Amygdala (tissue), 56 donors: ENCODE results near the gene CMPK2.

Experiments used
- DNase-seq, 56 donors: peaks; one replicate each; lab custom pipeline; 2025; lab: John Stamatoyannopoulos, UW

CMPK2 gene

DNA sequence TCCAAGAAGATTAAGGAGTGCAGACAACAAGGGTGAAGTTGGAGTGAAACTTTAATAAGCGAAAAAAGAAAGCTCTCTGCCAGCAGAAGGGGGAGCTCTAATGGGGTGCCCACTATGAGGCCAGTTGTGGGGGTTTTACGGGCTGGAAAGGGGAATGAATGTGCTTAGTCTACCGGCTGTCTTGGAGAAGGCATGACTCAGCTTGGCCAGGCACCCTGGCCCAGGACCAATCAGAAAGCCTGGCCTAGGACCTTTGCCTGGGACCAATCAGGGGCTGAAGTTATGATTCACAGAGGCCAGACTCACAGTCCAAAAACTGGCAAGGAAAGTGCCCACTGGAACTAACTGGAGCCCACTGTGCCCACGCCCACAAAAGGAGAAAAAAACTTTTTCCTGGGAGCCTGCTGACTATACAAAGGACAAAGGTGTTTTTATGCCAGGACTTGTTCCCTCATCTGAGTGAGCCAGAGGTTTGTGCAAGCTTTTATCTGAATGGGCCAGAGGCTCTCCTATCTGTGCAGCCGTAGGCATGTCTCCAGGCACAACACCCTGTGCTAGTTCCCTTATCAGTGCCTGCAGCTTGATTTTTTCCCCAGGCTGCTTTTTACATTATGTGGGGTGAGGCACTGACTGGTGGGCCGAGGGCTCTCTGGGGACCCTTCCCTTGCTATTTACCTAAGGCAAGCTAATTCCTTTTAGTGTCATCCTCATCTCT is 18.6 kb downstream of the CMPK2 start:
- no peak for DNase-seq

- no peak for DNase-seq
Observed at GRCh38 chr2:6846540-6846939, 19.2 kb downstream of the CMPK2 start.

GRCh38 chr2:6845903-6846302 is 19.8 kb downstream of the CMPK2 start:
- no peak for DNase-seq

GRCh38 chr2:6845312-6845711 is 20.4 kb downstream of the CMPK2 start:
- DNase-seq: no peak

DNA sequence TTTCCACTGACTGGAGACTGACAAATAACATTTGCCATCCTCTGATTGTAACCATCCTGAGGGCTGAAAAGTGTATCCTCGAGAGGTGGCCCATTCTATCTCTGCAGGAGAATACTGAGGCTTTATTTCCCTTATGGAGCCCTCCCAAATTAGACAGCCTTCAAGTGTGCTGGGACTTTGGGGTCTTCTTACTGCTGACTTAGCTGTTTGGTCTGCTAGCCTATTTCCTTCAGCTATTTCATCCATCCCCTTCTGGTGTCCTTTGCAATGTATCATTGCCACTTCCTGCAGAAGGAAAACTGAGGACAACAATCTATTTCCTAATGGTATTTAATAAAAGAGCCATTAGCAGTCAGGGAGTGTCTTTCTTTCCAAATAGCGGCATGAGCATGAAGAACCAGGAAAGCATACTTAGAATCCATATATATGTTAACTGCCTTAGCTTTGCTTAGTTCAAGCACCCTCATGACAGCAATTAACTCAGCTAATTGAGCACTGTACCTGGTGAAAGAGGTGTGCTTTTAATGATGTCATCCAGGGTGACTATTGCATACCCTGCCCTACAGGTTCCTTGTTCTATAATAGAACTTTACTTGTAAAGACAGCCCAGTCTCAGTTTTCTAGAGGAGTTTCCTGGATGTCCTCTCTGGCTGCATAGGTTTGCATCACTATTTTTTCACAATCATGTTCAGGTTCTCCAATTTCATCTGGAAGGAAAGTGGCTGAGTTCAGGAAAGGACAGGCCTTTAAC is 24.0 kb downstream of the CMPK2 start:
- no peak for DNase-seq

- no peak for DNase-seq
Observed at GRCh38 chr2:6838673-6839319, 26.9 kb downstream of the CMPK2 start.

GRCh38 chr2:6835467-6835866 is 30.2 kb downstream of the CMPK2 start:
- no peak for DNase-seq

- DNase-seq: no peak
Observed at GRCh38 chr2:6834163-6834562, 31.5 kb downstream of the CMPK2 start.

- DNase-seq: no peak
Observed at GRCh38 chr2:6833300-6833604, 32.5 kb downstream of the CMPK2 start.

- DNase-seq: no peak
Observed at GRCh38 chr2:6832596-6833299, 33.0 kb downstream of the CMPK2 start.

DNA sequence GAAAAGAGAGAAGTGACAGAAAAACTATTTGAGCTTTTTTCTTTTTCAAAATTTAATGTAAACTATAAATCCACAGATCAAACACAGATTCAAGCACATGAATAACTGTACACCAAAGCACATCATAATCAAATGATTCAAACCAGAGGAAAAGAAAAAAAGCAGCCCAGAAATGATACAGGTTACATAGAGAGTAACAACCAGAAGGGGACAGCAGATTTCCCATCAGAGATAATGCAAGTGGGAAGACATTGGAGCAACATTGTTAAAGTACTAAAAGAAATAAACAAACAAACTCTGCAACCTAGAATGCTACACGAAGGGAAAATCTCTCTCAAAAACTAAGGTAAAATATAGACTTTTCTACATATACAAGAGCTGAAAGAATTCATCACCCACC is 34.5 kb downstream of the CMPK2 start:
- no peak for DNase-seq

DNA sequence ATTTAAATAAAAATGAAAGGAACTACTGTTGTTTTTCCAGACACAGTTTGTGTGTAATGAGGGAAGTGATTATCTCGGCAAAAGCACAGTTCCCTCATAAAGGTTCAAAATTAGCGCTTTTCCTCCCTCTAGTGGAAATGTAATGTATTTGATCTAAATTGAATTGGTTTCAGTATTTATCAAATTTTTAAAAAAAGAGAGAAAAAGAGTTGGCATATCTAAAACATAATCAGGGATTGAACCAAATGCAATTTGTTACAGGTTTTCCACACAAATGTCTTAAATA is 37.5 kb downstream of the CMPK2 start:
- no peak for DNase-seq

DNA sequence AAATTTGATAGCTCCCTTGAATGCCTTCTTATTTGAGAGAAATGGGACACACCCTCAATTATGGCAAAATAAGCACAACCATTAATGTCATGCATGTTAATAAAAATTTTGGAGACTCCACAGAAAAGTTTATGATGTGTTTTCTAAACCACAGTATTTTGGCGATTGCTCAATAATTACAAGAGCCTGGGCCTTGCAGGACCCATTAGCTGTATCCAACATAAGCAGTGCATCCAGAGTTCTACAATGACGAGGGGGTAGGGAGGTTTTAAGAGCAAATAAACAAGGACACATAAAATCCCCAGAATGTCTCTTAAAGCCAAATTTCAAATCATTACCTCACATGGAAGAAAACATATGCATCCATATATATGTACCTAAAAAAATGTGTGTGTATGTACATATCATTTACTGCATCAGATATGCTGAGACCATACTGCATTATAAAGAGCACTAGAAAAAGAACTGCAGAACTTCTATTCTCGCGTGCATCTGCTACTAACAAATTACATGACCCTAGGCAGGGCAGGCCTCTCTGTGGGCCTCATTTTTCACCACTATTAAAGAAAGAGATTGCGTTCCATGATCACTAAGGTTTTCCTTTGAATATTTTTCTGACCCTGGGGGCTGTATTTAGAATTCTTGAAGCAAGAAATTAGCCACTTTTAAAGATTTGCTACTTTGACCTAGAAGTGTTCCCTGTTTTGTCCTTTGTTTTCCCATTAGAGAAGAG is 38.0 kb downstream of the CMPK2 start:
- no peak for DNase-seq

DNA sequence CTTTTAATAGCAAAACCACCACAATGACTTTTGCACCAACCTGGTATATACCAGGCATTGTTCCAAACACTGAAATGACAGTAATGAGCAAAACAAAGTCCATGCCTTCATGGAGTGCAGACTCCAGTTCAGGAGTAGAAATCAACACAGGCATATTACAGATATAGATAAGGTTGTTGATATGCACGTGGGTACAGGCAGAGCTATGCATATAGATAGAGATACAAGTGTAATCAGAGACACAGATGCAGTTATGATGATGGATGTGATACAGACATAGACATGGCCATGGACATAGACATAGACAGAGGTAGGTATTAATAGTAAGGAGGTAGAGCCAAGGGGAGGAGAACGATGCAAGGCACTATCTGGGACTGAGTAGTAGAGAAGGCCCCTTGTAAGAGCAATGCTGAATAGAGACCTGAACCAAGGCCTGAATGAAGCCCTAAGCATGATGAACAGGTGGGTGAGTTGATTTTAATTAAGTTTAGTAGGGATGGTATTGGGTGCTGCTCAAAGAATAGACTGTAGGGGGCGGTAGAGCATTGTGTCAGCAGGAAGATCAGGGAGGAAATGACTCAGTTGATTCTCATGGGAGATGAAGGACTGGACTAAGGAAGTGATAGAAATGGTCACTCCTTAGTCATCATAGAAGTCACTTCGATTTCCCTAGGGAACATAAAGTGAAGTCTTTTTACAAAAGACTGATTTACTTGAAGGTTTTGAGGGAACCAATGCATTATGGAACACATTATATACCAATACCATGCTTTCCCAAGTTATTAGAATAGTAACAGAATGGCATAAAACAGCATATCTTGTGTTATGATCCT is 39.4 kb downstream of the CMPK2 start:
- peak in 1 of 56 donors; percentile 2 for DNase-seq

- DNase-seq: no peak
Observed at GRCh38 chr2:6824962-6825361, 40.7 kb downstream of the CMPK2 start.

DNA sequence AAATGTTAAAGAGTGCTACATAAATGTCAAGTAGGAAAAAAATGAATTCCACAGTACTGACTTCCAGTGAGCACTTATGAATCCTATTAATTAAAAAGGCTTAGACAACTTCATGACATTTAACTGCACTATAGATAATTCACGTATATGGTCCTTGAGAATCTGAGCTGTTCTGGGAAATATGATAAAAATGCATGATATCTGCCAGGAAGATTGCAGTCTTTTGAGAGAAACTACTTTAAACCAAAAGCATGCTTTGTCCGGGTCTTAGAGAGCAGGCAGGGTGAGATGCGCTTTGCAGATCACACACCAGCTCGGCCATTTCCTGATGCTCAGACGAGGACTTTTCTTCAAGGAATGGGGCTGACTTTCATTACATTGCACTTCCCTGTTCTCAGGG is 42.6 kb downstream of the CMPK2 start:
- DNase-seq: no peak

DNA sequence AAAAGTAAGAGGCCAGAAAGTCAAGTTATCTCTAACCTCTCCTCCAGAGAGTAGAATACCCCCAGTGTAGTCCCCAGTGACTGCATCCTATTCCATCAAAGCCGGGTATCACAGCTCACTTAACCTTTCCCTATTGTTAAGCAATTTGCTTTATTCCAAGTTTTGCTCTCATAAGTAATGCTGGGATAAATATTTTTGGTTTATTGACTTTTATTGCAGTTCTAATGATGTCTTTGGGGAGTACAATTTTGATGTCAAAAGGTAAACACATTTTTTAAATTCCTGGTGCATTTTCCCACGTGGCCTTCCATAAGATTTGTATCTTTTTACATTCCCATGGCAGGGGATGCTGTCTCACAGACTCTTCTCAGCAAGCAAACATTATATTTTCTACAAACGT is 43.3 kb downstream of the CMPK2 start:
- no peak for DNase-seq

GRCh38 chr2:6820903-6821584 is 44.7 kb downstream of the CMPK2 start:
- DNase-seq: no peak

DNA sequence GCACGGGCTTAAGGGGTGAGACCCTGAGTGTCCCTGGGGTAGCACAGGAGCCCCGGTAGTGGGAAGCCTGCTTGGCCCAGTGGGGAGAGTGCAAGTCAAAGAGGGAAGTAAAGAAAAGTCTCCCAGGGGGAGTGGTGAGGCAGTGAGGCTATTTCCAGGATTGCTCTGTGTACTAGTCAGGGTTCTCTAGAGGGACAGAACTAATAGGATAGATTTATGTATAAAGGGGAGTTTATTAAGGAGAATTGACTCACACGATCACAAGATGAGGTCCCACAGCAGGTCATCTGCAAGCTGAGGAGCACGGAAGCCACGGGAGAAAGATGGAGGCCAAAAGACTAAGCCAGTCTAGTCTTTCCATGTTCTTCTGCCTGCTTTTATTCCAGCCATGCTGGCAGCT is 45.5 kb downstream of the CMPK2 start:
- no peak for DNase-seq
